Progenitor cell of endocrine pancreas (in vitro differentiated cells): ENCODE data around the gene BTBD8. TPM values are rescaled to one million over a fixed set of nuclear protein-coding genes. Genes with fewer than 3 reads are reported as not detected.

Experiments used
- DNase-seq: peaks from one replicate; pipeline ENCODE4 v3.0.0; 2021; ENCODE audit warnings: low spot score; ENCODE audit not compliant: unreplicated experiment
- H3K27ac Mint-ChIP-seq: 2 replicates; pipeline ENCODE4 v1.8.0; 2021; ENCODE audit warnings: mild to moderate bottlenecking, moderate library complexity, mixed read lengths
- H3K27me3 Mint-ChIP-seq: 2 replicates; pipeline ENCODE4 v1.8.0; 2021; ENCODE audit warnings: mixed read lengths
- H3K36me3 Mint-ChIP-seq: 2 replicates; pipeline ENCODE4 v1.8.0; 2022; ENCODE audit warnings: mixed read lengths; ENCODE audit not compliant: insufficient read depth
- H3K4me1 Mint-ChIP-seq: 2 replicates; pipeline ENCODE4 v1.8.0; 2021; ENCODE audit warnings: low read depth, mixed read lengths
- H3K4me3 Mint-ChIP-seq: 2 replicates; pipeline ENCODE4 v1.8.0; 2021; ENCODE audit warnings: low read depth, mild to moderate bottlenecking, moderate library complexity, mixed read lengths
- H3K9me3 Mint-ChIP-seq: 2 replicates; pipeline ENCODE4 v1.8.0; 2021; ENCODE audit warnings: low read depth, mixed read lengths
- CTCF ChIP-seq: fragments of 200-600 bp; sonication (generic); IDR thresholded peaks from one replicate; pipeline ENCODE4 v1.5.0; 2021; ENCODE audit warnings: antibody characterized with exemption, mild to moderate bottlenecking; ENCODE audit not compliant: unreplicated experiment
- total RNA-seq: library from RNA; stranded (reverse); gene quantifications from 2 replicates; pipeline ENCODE4 v1.2.1, GENCODE V29; 2021

Gene BTBD8
- total RNA-seq, 1 donor from 2014 or later: 8.2 TPM

GRCh38 chr1:92091625-92092024 is 11.5 kb downstream of the BTBD8 start:
- no peak for TF ChIP-seq CTCF
- Mint-ChIP-seq H3K27ac (no peak overlapping the region), H3K9me3 (peaks cover 11% of the 10 kb centered on the region), H3K4me1 (peaks cover 2% of the 10 kb centered on the region), H3K27me3 (no peaks in the 10 kb centered on the region), H3K36me3 (peaks cover 22% of the 10 kb centered on the region), H3K4me3 (no peak overlapping the region)
- DNase-seq: no peak

- DNase-seq: no peak
- Mint-ChIP-seq H3K36me3 (peaks cover 19% of the 10 kb centered on the region), H3K4me3 (no peak overlapping the region), H3K4me1 (peaks cover 2% of the 10 kb centered on the region), H3K27ac (no peak overlapping the region), H3K9me3 (peaks cover 3% of the 10 kb centered on the region), H3K27me3 (no peaks in the 10 kb centered on the region)
- no peak for TF ChIP-seq CTCF
Measured at GRCh38 chr1:92094090-92094489, 13.9 kb downstream of the BTBD8 start.

- Mint-ChIP-seq H3K9me3 (peaks cover 3% of the 10 kb centered on the region), H3K4me3 (no peak overlapping the region), H3K27ac (no peak overlapping the region), H3K27me3 (no peaks in the 10 kb centered on the region), H3K4me1 (peaks cover 2% of the 10 kb centered on the region), H3K36me3 (peaks cover 16% of the 10 kb centered on the region)
- DNase-seq: no peak
- no peak for TF ChIP-seq CTCF
Measured at GRCh38 chr1:92094595-92094994, 14.4 kb downstream of the BTBD8 start.

GRCh38 chr1:92095874-92096273 is 15.7 kb downstream of the BTBD8 start:
- Mint-ChIP-seq H3K9me3 (peaks cover 7% of the 10 kb centered on the region), H3K27ac (no peak overlapping the region), H3K4me1 (peaks cover 2% of the 10 kb centered on the region), H3K4me3 (no peak overlapping the region), H3K27me3 (no peaks in the 10 kb centered on the region), H3K36me3 (peaks cover 11% of the 10 kb centered on the region)
- DNase-seq: no peak
- no peak for TF ChIP-seq CTCF

GRCh38 chr1:92096317-92096716 is 16.2 kb downstream of the BTBD8 start:
- H3K9me3 Mint-ChIP-seq: peaks cover 3% of the 10 kb centered on the region
- DNase-seq: no peak
- H3K4me1 Mint-ChIP-seq: peaks cover 2% of the 10 kb centered on the region
- peaks cover 11% of the 10 kb centered on the region for H3K36me3 Mint-ChIP-seq
- H3K4me3 Mint-ChIP-seq: no peak overlapping the region
- no peak overlapping the region for H3K27ac Mint-ChIP-seq
- TF ChIP-seq CTCF: no peak
- H3K27me3 Mint-ChIP-seq: no peaks in the 10 kb centered on the region
